K562 (cell line): Measurements from ENCODE around the gene METTL2B.

Experiments
- ATF3 ChIP-seq, 2 experiments: fragments of 450-650 bp in 1 of 2; sonication (generic) in 1 of 2; formaldehyde crosslinking in 1 of 2; IDR thresholded peaks in 1 of 2; conservative IDR thresholded peaks in 1 of 2; 2 replicates each; pipeline versions ENCODE4 v1.6.1 to v1.8.1; 2016 to 2023; ENCODE audit warnings: mild to moderate bottlenecking in 2 of 2, moderate library complexity in 2 of 2, inconsistent platforms in 1 of 2, missing genetic modification reagents in 1 of 2
- CEBPB ChIP-seq: fragments of 450-650 bp; IDR thresholded peaks from 2 replicates; pipeline ENCODE4 v1.6.1; 2016; ENCODE audit warnings: missing genetic modification characterization, missing compliant biosample characterization
- CTBP1 ChIP-seq: fragments of 450-650 bp; IDR thresholded peaks from 2 replicates; pipeline ENCODE4 v1.6.1; 2016; ENCODE audit warnings: borderline replicate concordance
- CTCF ChIP-seq, 3 experiments: IDR thresholded peaks in 2 of 3; conservative IDR thresholded peaks in 1 of 3; 2 replicates each; pipeline ENCODE4 v1.5.1; 2011 to 2012; ENCODE audit warnings: low read length in 3 of 3, mild to moderate bottlenecking in 3 of 3, control low read depth in 2 of 3, improper control_type of control experiment in 1 of 3, inconsistent platforms in 1 of 3, low read depth in 1 of 3, mixed read lengths in 1 of 3, moderate library complexity in 1 of 3; ENCODE audit not compliant: insufficient read depth in 2 of 3
- EZH2 ChIP-seq: IDR thresholded peaks from 2 replicates; pipeline ENCODE4 v1.6.1; 2012; ENCODE audit warnings: low read depth, mild to moderate bottlenecking, inconsistent platforms, low read length, borderline replicate concordance
- FOSL1 ChIP-seq: fragments of 200-800 bp; sonication (Bioruptor generic); conservative IDR thresholded peaks from 2 replicates; pipeline ENCODE4 v1.6.1; 2016; ENCODE audit warnings: missing genetic modification characterization, missing compliant biosample characterization
- PBX2 ChIP-seq, 2 experiments: IDR thresholded peaks in 1 of 2; conservative IDR thresholded peaks in 1 of 2; 2 replicates each; pipeline ENCODE4 v1.6.1; 2016; ENCODE audit warnings: low read depth in 2 of 2, mild to moderate bottlenecking in 1 of 2, missing compliant biosample characterization in 1 of 2, missing genetic modification characterization in 1 of 2, moderate library complexity in 1 of 2
- POLR2A ChIP-seq: fragments of 450-650 bp; conservative IDR thresholded peaks from 2 replicates; pipeline ENCODE4 v1.6.1; 2016
- POLR2G ChIP-seq: fragments of 200-400 bp; formaldehyde crosslinking; IDR thresholded peaks from 2 replicates; pipeline ENCODE4 v1.6.1; 2017; ENCODE audit warnings: low read depth, mild to moderate bottlenecking, antibody characterized with exemption, low read length, moderate library complexity
- SMAD1 ChIP-seq: fragments of 150-350 bp; IDR thresholded peaks from 2 replicates; pipeline ENCODE4 v1.6.1; 2014; ENCODE audit warnings: low read length, low read depth; ENCODE audit not compliant: partially characterized antibody
- XRCC5 ChIP-seq: fragments of 200-400 bp; formaldehyde crosslinking; IDR thresholded peaks from 2 replicates; pipeline ENCODE4 v1.6.1; 2017; ENCODE audit warnings: low read depth, mild to moderate bottlenecking, low read length
- ZFP36 ChIP-seq: fragments of 150-350 bp; IDR thresholded peaks from 2 replicates; pipeline ENCODE4 v1.6.1; 2018; ENCODE audit warnings: low read length, low read depth; ENCODE audit not compliant: partially characterized antibody
- TF ChIP-seq, protein P1 (sequence below): sonication (generic); formaldehyde crosslinking; IDR thresholded peaks from 2 replicates; pipeline ENCODE4 v1.8.1; 2023; ENCODE audit warnings: mild to moderate bottlenecking, missing genetic modification reagents, moderate library complexity

DNA sequence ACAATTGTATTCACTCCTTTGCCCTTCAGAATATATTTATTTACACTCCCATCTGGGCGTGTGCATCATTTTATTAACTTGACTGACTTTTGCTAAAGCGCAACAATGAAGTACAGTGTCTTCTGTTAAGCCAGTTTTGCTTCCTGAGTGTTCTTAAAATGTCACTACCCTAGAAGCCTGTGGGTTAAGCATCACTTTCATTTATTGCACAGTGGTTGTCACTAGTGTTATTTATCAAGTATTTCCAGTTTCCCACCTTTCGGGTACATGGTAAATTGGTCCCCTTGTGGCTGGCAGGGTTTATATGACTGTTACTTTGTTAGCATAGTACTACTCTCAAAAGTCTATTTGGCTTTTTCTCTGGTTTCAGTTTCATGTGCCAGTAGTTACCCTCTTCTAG is 17.6 kb upstream of the METTL2B start:
- TF ChIP-seq CTBP1, result no peak
- no peak for TF ChIP-seq POLR2G
- TF ChIP-seq FOSL1 (tag), result no peak
- no peak for TF ChIP-seq ATF3 (IDR thresholded peaks at IDR 0.05)
- TF ChIP-seq ATF3 (CRISPR knock-in tag; conservative IDR thresholded peaks at IDR 0.05), result no peak
- TF ChIP-seq CTCF (IDR thresholded peaks at IDR 0.05 in 2 of 3, conservative IDR thresholded peaks at IDR 0.05 in 1 of 3; ENCODE audit: insufficient read depth in 2 of 3, low read depth in 1 of 3, low read length in 3 of 3), result no peak
- no peak for TF ChIP-seq ZFP36
- no peak for TF ChIP-seq XRCC5
- TF ChIP-seq EZH2, result no peak
- no peak for TF ChIP-seq PBX2 (CRISPR knock-in tag; IDR thresholded peaks at IDR 0.05; ENCODE audit: low read depth)
- TF ChIP-seq PBX2 (tag; conservative IDR thresholded peaks at IDR 0.05; ENCODE audit: low read depth), result no peak
- no peak for TF ChIP-seq SMAD1
- no peak for TF ChIP-seq POLR2A
- TF ChIP-seq CEBPB, result no peak
- TF ChIP-seq, protein P1, sequence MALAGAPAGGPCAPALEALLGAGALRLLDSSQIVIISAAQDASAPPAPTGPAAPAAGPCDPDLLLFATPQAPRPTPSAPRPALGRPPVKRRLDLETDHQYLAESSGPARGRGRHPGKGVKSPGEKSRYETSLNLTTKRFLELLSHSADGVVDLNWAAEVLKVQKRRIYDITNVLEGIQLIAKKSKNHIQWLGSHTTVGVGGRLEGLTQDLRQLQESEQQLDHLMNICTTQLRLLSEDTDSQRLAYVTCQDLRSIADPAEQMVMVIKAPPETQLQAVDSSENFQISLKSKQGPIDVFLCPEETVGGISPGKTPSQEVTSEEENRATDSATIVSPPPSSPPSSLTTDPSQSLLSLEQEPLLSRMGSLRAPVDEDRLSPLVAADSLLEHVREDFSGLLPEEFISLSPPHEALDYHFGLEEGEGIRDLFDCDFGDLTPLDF (CRISPR knock-in tag), result no peak
